ENCODE measurements around the gene SLC25A21.
A peak's percentile ranks its signal among the peaks of the same experiment; 100 is the strongest.

SLC25A21 gene

DNA sequence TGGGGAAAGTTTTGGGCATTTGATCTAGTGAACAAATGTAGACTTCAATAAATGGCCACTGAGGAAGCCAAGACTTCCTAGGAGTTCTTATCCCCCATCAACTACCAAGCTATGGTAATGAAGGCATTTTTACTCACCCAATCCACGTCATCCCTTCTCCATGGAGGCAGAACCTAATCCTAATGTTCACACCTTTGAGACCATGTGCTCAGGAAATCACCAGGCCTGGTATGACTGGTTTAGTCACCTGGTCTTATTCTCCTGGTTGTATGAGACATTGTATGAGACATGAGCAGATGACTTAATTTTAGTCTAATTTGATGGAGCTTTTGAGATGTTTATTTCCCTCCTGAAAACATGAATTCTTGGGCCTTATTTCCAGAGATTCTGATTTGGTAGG is 422.2 kb downstream of the SLC25A21 start:
- no peak for DNase-seq

DNA sequence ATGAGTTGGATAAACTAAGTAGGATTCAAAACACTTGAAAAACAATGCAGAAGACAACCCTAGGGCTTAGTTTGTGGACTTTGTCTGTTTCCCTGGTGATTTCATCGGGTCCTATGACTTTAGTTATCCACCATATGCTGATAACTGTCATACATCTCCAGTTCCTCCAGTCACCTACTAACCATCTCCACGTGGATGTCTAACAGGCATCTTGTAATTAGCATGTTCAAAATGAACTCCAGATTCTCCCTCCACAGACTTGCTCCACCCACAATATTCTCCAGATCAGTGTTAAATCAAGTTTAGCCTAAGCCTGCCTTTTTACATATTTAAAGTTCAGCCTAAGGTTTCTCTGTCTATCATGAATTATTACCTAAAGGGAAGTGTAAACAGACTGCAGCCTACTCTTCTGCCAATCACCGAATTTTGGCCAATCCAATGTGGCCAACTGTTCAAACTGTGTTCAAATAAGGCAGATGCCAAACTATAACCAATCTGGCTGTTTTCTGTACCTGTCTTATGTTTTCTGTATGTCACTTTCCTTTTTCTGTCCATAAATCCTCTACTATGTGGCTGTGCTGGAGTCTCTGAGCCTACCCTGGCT is 423.7 kb downstream of the SLC25A21 start:
- DNase-seq, result no peak

DNA sequence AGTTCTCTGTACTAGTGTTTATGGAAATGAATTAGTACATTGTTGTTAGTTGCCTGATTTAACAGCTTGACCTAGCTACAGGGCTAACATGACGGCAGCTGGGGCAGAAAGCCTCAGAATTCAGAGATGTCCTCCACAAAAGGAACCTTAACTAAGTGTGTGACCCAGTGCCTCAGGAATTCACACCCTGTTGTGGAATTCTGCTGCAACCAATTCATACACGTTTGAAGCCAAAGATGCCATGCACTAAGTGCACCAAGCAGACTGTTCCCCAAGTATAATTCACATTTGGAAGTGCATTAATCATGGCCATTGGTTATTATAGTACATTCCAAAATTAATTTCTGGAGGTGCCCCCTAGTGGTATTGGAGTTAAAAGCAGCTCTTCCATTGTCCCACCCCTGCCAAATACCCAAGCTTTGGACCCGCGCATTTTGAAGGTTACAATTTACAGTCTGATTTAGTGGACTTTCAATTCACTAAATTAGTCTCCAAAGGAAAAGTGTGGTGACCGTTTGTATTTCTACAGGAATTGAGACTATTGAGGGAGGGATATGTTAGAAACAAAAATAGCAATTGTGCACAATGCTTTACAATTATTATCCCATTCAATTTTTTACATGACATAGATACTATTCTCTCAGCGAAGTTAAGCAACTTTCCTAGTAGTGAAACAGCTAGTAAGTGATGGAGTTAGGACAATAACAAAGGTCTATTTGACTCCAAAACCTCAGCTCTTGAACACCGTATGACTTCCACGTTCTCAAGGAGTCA is 424.8 kb downstream of the SLC25A21 start:
- DNase-seq, result peak; percentile 23

DNA sequence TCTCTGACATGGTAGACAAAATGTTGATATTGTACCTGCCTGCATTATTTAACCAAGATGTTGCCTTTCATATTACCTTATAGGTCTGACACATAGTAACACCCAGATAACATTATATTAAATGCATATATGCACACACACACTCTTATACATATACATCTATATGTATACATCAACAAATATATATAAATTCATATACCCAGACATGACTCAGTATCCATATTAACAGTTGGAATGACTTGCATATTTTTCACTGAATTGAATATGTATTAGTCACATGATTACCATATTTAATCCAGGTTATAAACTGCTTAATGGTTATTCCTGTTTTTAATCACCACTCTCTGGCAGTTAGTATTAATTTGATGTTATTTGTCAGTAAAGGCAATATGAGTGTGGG is 425.5 kb downstream of the SLC25A21 start:
- no peak for DNase-seq

DNA sequence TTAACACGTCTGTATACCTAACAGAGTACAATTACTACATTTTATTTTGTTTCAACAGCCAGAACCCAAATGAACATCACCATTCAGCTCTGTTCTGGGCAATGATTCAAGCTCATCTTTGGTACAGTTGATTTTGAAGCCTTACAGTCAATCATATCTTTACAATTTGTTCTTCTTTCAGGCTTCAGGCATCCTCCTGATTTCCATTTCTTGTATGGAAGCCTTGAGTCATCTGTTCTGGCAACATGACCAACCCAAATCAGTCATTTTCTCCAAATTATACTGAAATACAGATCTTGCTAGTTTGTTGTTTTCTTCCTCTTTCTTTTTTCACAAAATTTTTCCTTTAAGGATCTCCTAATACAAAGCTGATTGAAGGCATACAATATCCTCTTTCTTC is 430.5 kb downstream of the SLC25A21 start:
- no peak for DNase-seq

DNA sequence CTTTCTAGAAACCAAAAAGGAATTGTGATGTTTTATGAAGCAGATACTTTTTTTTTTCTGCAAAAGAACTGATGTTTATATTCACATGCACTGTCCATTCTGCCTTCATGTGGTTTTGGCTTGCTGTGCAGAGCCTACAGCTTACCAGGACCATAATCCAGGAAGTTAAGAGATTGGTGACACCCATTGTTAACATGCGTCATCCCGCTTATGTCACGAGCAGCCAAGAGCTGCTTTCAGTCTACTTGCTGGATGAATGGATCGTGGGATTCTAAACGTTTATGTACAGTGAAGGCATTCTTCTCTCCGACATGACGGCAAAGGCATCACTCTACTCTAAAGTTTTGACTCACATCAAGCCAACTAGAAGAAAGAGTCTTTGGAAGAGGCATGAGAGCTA is 434.1 kb downstream of the SLC25A21 start:
- DNase-seq, result no peak

DNA sequence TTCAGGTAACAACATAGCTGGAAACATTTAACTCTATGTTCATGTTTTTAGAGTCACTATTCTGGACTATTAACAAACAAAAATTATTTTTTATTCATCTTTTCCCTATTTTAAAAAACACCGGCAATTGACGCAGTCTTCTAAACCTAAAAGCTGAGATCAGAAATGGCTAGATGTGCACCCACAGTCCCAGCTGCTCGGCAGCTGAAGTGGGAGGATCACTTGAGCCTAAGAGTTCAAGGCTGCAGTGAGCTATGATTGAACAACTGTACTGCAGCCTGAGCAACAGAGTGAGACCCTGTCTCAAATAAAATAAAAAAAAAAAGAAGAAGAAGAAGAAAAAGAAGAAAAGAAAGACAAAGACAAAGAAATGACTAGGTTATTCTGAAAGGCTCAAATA is 446.3 kb downstream of the SLC25A21 start:
- DNase-seq, result no peak

DNA sequence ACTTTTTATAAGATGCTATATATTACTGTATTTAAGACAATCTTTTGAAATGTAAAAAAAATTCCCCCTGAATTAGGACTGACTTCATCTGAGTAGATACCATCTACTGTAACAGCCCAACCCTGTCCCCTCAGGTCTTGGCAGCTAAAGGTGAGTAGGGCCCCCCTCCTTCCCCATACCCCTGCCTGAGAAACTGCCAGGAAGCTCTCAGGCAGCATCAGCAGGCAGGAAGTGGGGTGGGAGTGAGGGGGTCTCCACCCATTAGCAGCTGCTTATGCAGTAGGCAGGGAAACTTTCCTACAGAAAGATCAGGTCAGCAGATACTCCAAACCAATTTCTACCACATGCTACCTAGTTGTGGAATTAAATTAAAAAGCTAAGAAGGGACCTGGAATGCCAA is 448.2 kb downstream of the SLC25A21 start:
- DNase-seq, result no peak

DNA sequence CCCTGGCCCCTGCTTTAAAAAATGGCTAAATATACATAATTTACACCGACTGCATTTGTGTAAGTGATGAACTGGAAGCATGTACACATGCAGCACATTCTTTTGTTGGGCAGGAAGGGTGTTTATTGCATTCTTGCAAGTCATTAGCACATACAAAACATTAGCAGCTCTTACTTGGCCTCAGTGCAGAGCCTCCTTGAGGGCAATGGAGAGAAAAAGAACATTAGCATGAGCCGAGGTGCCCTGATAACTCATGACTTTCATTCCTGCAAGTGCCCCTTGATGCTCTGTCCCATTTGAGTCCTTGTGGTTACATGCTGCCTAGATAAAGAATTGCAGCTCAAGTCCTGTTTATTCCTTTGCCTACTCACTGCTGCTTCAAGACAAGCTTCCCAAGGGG is 448.9 kb downstream of the SLC25A21 start:
- DNase-seq, result no peak

DNA sequence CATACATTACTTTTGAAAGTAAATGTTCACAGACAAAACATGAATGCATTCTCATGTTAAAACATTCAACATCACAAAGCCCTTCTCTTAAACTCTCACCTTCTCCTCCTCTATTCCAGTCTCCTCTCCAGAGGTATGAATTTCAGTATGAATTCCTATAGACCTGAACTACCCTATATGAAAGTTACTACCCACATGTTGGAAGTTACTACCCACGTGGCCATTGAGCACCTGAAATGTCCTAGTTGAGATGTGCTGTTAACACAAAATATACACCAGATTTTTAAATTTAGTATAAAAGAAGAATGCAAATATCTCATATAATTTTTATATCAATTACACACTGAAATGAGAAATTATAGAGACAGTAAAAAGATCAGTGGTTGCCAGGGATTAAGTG is 450.5 kb downstream of the SLC25A21 start:
- no peak for DNase-seq

DNA sequence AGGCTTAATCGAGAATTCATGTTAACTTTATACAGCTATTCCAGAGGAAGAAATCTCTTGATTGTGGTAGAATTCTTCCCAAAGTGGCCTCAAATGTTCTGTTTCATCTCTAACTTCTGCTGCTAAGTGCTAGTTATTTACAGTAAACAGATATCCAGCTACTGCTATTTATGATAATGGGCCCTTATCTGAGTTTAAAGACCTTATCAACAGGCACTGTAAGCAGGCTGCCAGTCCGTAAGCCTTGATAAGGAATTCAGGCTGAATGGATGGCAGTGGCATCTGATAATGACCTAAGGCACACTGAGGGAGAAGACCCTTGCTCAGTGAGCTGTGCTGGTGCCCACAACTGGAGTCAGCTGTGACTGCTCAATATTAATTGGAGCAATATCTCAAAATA is 451.7 kb downstream of the SLC25A21 start:
- DNase-seq, result no peak

DNA sequence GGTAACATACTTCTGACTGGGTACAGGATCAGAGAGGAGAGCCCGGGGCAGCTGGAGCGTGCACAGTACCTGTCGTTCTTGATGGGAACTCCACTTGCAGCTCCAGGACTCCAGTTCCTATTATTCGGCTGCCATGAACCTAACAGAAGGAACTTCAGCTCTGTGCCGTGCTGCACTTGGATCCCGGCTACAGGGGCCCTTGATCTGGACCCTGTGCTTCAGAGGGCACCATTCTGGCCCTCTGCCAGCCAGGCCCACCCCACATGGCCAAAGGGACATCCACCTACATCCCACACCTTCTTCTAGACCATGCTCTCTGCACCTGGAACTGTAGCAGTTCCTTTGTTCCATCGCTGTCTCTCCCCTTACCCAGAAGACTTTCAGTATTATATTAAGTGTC is 452.6 kb downstream of the SLC25A21 start:
- DNase-seq, result no peak

DNA sequence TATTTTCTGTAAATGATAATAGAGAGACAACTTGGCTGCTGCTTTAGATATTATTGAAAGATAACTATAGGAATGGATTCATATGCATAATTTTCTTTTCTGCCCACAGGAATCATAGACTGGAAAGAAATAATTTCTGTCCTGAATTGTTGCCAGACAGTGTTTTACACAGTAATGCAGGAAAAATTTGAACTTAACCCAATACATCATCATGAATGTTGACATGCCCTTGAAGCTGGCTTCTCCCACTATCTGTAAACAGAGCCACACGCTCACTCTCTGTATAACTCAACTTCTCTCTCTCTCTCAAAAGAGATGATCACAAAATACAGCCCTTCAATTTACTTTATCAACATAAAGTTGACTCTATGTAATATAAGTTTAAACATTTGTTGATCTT is 454.2 kb downstream of the SLC25A21 start:
- no peak for DNase-seq

DNA sequence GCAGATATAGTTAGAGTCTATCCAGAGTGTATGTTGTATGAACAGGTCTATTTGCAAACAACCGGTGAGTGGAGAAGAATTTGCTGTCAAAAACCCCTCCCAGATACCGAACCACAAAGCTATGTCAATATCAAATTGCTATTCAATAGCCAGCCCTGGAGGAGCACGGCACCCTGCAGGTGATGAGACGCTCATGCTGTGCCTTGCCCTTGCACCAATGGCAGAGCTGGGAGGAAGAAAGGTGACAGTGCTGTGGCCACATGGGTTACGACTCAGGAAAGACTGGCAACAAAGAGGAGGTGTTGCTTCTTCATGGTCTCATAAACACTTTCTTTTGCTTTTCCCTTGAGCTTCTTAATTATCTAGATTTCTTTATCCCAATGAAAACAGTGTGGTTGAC is 455.0 kb downstream of the SLC25A21 start:
- peak; percentile 84 for DNase-seq

DNA sequence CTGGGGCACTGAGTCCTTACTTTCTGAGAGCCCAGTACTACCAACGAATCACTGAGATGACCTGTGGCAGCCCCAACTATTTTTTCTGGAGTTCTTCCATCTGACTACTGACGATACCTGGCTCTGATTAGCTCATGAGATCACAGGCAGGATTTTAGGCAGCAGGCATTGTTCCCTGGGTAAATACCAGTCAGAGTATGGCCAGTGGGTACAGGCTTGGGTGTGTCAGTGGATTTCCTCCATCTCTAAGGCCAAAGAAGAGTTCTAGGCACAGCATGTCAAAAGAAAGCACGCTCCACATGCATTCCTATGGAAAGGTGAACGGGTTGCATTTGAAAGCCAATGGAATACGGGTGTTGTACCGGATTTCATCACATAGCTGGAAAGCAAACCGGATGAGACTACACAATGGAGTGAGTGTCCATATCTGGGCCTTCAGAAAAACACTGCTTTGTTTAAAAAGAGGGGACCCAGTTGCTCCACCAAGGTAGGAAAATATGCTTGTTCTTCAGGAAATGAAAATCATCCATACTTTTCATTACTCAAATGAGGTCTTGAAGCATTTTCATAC is 455.7 kb downstream of the SLC25A21 start:
- DNase-seq, result no peak

DNA sequence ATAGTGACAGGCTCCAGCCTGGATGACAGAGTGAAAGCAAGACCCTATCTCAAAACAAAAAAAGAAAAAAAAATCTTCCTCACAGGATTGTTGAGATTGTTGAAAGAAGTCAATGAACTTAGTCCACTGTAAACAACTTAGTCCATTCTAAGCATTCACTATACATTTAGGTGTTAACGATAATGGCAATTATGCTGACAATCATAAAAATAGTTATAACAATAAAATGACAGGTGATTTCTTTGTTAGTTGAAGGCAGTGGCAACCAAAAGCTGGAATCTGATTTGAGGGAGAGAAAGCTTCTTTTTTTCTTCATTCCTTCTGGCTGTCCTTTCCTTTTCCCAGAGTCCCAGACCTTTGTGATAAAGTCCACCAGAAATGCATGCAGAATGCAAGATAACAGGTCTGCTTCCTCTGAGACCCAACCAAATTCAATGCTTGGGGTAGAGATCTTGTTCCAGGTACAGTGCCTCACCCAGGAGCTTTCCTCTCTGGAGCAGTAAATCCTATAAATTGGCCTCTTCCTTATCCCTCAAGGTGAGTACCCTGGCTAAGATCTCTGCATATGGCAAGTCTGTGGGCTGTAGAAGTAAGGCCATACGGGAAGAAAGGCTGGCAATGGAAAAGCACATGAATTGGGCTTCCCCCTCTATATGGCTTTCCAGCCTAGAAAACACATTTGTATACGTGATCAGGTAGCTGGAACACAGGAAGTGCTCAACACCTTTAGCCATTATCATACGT is 458.3 kb downstream of the SLC25A21 start:
- DNase-seq, result no peak

DNA sequence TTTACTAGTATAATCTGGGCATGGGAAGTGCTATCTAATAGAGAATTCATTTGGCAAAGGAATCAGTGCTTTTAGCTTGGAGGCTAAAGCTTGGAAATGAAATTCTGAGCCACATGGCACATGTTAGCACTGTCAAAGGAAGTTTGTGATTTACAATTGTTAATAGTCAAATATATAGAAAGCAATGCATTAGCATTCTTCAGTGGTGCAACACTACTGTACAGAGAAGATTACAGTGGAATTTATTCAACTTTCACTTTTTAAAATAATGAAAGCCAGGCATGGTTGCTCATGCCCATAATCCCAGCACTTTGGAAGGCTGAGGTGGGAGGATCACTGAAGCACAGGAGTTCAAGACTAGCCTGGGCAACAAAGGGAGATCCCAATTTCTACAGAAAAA is 464.8 kb downstream of the SLC25A21 start:
- no peak for DNase-seq

DNA sequence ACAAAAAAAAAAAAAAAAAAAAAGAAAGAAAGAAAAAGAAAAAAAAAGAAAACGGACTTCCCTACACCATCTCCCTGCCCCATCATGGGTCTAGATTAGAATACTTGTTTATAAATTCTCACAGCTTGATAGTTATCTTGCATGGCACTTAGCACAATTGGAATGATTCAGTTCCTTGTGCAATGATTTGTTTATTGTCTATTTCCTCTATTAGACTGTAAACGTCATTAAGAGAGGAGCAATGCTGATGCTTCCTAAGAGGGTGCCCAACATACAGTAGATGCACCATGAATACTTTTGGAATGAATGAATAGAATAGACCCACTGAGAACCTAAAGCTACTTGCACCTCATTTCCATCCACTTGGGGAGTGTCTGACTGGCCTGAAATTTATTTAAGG is 469.9 kb downstream of the SLC25A21 start:
- no peak for DNase-seq

DNA sequence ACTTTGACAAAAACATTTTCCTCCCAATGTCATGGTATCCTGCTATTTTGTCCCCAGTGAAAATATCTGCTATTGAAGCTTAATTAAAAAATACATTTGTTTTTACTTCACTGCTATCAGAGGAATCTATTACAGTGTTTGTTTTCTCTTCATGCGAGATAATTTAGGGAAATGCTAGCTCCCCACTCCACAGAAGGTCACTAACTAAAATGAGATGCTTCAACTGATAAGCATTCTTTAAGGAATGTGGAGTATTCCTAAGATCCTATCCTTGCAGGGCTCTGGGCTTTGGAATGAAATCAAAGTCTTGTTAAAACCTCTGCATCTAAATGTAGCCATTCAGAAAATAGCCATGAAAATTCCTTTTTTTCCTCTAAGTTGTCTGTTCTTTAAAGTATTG is 471.3 kb downstream of the SLC25A21 start:
- DNase-seq, result no peak

DNA sequence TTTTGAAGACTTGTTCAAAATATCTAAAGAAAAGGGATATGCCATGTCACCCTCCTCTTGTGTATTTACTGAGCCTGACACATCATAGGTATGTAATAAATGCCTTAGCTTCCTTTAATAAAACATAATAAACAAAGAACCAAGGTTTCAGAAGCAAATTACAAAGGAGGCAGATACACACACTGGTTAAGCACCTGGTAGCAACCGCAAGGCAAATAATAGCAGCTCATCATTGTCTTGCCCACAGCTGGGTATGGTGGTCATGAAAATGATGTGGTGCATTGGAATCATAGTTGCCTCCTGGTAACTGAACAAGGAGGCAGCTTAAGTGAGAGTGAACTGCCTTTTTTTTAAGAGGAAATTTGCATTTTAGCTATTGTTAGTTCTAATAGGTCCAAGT is 471.8 kb downstream of the SLC25A21 start:
- DNase-seq, result no peak

DNA sequence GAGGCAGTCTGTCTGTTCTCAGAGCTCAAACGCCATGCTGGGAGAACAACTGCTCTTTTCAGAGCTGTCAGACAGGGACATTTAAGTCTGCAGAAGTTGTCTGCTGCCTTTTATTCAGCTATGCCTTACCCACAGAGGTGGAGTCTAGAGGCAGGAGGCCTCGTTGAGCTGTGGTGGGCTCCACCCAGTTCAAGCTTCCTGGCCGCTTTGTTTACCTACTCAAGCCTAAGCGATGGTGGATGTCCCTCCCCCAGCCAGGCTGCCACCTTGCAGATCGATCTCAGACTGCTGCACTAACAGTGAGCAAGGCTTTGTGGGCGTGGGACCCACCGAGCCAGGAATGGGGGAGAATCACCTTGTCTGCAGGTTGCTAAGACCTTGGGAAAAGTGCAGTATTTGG is 473.0 kb downstream of the SLC25A21 start:
- peak; percentile 33 for DNase-seq

DNA sequence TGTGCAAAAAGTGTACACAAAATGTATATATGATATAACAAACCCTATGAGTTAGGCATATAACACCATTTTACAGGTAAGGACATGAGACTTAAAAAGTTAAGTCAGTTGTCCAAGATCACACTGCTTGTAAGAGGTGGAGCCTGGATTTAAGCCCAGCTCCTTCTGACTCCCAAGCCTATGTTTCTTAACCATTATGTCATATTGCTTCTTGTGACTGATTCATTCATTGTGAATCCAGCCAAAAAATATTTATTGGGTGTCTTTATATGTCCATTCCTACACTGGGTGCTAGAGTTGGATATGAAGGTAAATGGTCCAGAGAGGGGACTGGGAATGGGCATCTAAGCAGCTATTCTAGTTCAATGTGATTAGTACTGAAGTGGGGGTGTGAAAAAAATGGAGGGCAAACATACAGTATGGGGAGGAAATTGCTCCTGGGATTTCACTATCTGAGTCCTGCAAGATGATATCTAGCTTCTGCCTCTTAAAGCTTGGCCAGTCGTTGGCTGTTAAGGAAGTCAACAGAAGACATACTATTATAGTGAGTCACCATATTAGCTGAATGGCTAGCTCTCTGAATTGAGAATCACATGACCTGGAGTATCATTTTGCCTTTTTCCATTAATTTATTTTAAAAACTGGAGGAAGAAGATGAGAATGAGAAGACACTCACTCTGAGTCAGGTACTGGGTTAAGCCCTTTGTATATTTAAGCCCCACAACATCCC is 481.9 kb downstream of the SLC25A21 start:
- DNase-seq, result no peak

DNA sequence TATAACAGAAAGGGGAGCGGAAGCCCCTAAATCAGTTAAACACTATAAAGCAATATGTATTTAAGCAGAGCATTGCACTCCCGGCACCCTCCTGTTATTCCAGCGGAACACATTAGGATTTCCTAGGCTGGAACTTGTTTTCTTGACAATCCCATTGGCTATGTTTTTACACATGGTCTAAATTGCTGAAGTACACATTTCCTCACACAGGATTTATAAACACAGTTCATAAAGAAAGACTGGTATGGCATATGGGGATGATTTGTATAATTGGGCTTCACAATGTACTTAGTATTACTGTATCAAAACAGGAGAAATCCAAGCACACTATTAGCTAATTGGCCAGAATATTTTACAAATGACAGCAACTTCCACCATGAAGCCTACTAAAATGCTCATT is 487.5 kb downstream of the SLC25A21 start:
- DNase-seq, result no peak

All from NCI-H510A treated with DMSO at 0.1 percent for 48 hours (cell line).